ENCODE data around the gene B3GNT5. TPM values are rescaled to one million over a fixed set of nuclear protein-coding genes. Genes with fewer than 3 reads are reported as not detected.

The B3GNT5 gene
- total RNA-seq, 1 donor from 2014 or later, result 2.0 TPM

GRCh38 chr3:183260167-183260904 lies 7.3 kb downstream of the B3GNT5 start:
- peak; percentile 74 for ATAC-seq
- DNase-seq (ENCODE audit: missing footprints), result no peak
- intact Hi-C loops (cut with DNase I), result no loop called here

- DNase-seq (ENCODE audit: missing footprints) (no peak), ATAC-seq (no peak)
- intact Hi-C loops (cut with DNase I), result no loop called here
Measured at GRCh38 chr3:183261151-183261724, 8.2 kb downstream of the B3GNT5 start.

- ATAC-seq (no peak), DNase-seq (ENCODE audit: missing footprints) (no peak)
- intact Hi-C loops (cut with DNase I), result no loop called here
Measured at GRCh38 chr3:183262875-183263378, 9.9 kb downstream of the B3GNT5 start.

GRCh38 chr3:183264268-183264667 lies 11.2 kb downstream of the B3GNT5 start:
- intact Hi-C loops (cut with DNase I), result no loop called here
- ATAC-seq (no peak), DNase-seq (ENCODE audit: missing footprints) (no peak)

GRCh38 chr3:183265157-183265642 lies 12.1 kb downstream of the B3GNT5 start:
- ATAC-seq, result peak; percentile 61
- DNase-seq (ENCODE audit: missing footprints), result peak; percentile 77
- intact Hi-C loops (cut with DNase I), result no loop called here

GRCh38 chr3:183265834-183266417 lies 12.9 kb downstream of the B3GNT5 start:
- intact Hi-C loops (cut with DNase I), result no loop called here
- DNase-seq (ENCODE audit: missing footprints) (no peak), ATAC-seq (no peak)

GRCh38 chr3:183266454-183266853 lies 13.4 kb downstream of the B3GNT5 start:
- DNase-seq (ENCODE audit: missing footprints) (no peak), ATAC-seq (no peak)
- intact Hi-C loops (cut with DNase I), result no loop called here

GRCh38 chr3:183267140-183267539 lies 14.1 kb downstream of the B3GNT5 start:
- no peak for ATAC-seq
- no peak for DNase-seq (ENCODE audit: missing footprints)
- intact Hi-C loops (cut with DNase I), result no loop called here

- intact Hi-C loops (cut with DNase I), result no loop called here
- DNase-seq (ENCODE audit: missing footprints) (no peak), ATAC-seq (no peak)
Measured at GRCh38 chr3:183268366-183268765, 15.3 kb downstream of the B3GNT5 start.

GRCh38 chr3:183269345-183269744 lies 16.3 kb downstream of the B3GNT5 start:
- DNase-seq (ENCODE audit: missing footprints) (no peak), ATAC-seq (no peak)
- intact Hi-C loops (cut with DNase I), result no loop called here

- ATAC-seq (no peak), DNase-seq (ENCODE audit: missing footprints) (no peak)
- intact Hi-C loops (cut with DNase I), result no loop called here
Measured at GRCh38 chr3:183270344-183270743, 17.3 kb downstream of the B3GNT5 start.

- ATAC-seq, result no peak
- DNase-seq (ENCODE audit: missing footprints), result no peak
- intact Hi-C loops (cut with DNase I), result no loop called here
Measured at GRCh38 chr3:183272142-183272541, 19.1 kb downstream of the B3GNT5 start.

GRCh38 chr3:183272791-183273190 lies 19.7 kb downstream of the B3GNT5 start:
- ATAC-seq (no peak), DNase-seq (ENCODE audit: missing footprints) (no peak)
- intact Hi-C loops (cut with DNase I), result no loop called here

- ATAC-seq, result no peak
Measured at GRCh38 chr3:183274609-183275008, 21.6 kb downstream of the B3GNT5 start.

GRCh38 chr3:183275418-183275817 lies 22.4 kb downstream of the B3GNT5 start:
- DNase-seq (ENCODE audit: missing footprints) (peak; percentile 65), ATAC-seq (no peak)
- intact Hi-C loops (cut with DNase I), result no loop called here

More at GRCh38 chr3:183274609-183275008, 21.6 kb downstream of the B3GNT5 start:
- intact Hi-C loops (cut with DNase I), result no loop called here
- no peak for DNase-seq (ENCODE audit: missing footprints)

GRCh38 chr3:183275937-183276336 lies 22.9 kb downstream of the B3GNT5 start:
- ATAC-seq, result no peak
- DNase-seq (ENCODE audit: missing footprints), result no peak
- intact Hi-C loops (cut with DNase I), result no loop called here

GRCh38 chr3:183277260-183277659 lies 24.2 kb downstream of the B3GNT5 start:
- ATAC-seq (no peak), DNase-seq (ENCODE audit: missing footprints) (no peak)
- intact Hi-C loops (cut with DNase I), result no loop called here

- no peak for DNase-seq (ENCODE audit: missing footprints)
- intact Hi-C loops (cut with DNase I), result no loop called here
- ATAC-seq, result no peak
Measured at GRCh38 chr3:183278479-183279088, 25.5 kb downstream of the B3GNT5 start.

GRCh38 chr3:183279371-183279770 lies 26.3 kb downstream of the B3GNT5 start:
- intact Hi-C loops (cut with DNase I), result no loop called here
- ATAC-seq (no peak), DNase-seq (ENCODE audit: missing footprints) (no peak)
